HG03280 (cell line): ENCODE measurements around the gene LCE3E.
"Not testable (repeated sequence)": the region's sequence is repeated elsewhere in the genome, so short reads cannot be mapped to it uniquely, and the experiment has no call there.

Experiments used
- ATAC-seq: cut with Tn5 transposase; IDR thresholded peaks from one replicate; pipeline ENCODE4 v1.9.1; 2021; ENCODE audit warnings: mild to moderate bottlenecking, moderate library complexity; ENCODE audit not compliant: unreplicated experiment

Gene LCE3E

GRCh38 chr1:152566681-152567080 lies at the start of gene LCE3E:
Gene LCE3E, minus strand, starts transcription at chr1:152566780. Its CDS starts 572 bp downstream, at chr1:152566208.
- ATAC-seq, result no peak

GRCh38 chr1:152613511-152613910 lies 46.9 kb upstream of the LCE3E start, which contains the start of gene LCE3B:
Gene LCE3B, plus strand, starts transcription at chr1:152613811. Its CDS starts 0 bp downstream, at chr1:152613811.
- ATAC-seq, result no peak

- ATAC-seq, result no peak
Observed at GRCh38 chr1:152599934-152600333, 33.4 kb upstream of the LCE3E start, which contains the start of gene LCE3C. Gene LCE3C, plus strand, starts transcription at chr1:152600234. Its CDS starts 498 bp downstream, at chr1:152600732.

GRCh38 chr1:152596986-152597385 lies 30.4 kb upstream of the LCE3E start:
- ATAC-seq, result no peak

- no peak for ATAC-seq
Observed at GRCh38 chr1:152585586-152585985, 19.0 kb upstream of the LCE3E start.

- ATAC-seq, result no peak
Observed at GRCh38 chr1:152582647-152583046, 16.1 kb upstream of the LCE3E start.

GRCh38 chr1:152580433-152580832 lies 13.9 kb upstream of the LCE3E start, which contains the start of gene LCE3D:
Gene LCE3D, minus strand, starts transcription at chr1:152580516. Its CDS starts 580 bp downstream, at chr1:152579936.
- ATAC-seq, result no peak

GRCh38 chr1:152579526-152579925 lies 12.9 kb upstream of the LCE3E start:
- ATAC-seq, result not testable (repeated sequence)

GRCh38 chr1:152577168-152577567 lies 10.6 kb upstream of the LCE3E start:
- ATAC-seq, result no peak

- no peak for ATAC-seq
Observed at GRCh38 chr1:152565535-152566215, 905 bp downstream of the LCE3E start.

- ATAC-seq, result no peak
Observed at GRCh38 chr1:152565115-152565514, 1.5 kb downstream of the LCE3E start.

GRCh38 chr1:152548358-152548757 lies 18.2 kb downstream of the LCE3E start:
- not testable (repeated sequence) for ATAC-seq

GRCh38 chr1:152546704-152547103 lies 19.9 kb downstream of the LCE3E start:
- no peak for ATAC-seq

GRCh38 chr1:152543820-152544219 lies 22.8 kb downstream of the LCE3E start:
- no peak for ATAC-seq

GRCh38 chr1:152539901-152540300 lies 26.7 kb downstream of the LCE3E start:
- no peak for ATAC-seq

GRCh38 chr1:152537496-152537895 lies 29.1 kb downstream of the LCE3E start:
- no peak for ATAC-seq

- ATAC-seq, result no peak
Observed at GRCh38 chr1:152535774-152536173, 30.8 kb downstream of the LCE3E start.

GRCh38 chr1:152533327-152533938 lies 33.1 kb downstream of the LCE3E start:
- no peak for ATAC-seq

- ATAC-seq, result no peak
Observed at GRCh38 chr1:152525080-152525641, 41.4 kb downstream of the LCE3E start.

GRCh38 chr1:152520561-152521090 lies 46.0 kb downstream of the LCE3E start:
- no peak for ATAC-seq

GRCh38 chr1:152519851-152520250 lies 46.7 kb downstream of the LCE3E start:
- ATAC-seq, result no peak
